ENCODE measurements around the gene PDIK1L.

The PDIK1L gene

DNA sequence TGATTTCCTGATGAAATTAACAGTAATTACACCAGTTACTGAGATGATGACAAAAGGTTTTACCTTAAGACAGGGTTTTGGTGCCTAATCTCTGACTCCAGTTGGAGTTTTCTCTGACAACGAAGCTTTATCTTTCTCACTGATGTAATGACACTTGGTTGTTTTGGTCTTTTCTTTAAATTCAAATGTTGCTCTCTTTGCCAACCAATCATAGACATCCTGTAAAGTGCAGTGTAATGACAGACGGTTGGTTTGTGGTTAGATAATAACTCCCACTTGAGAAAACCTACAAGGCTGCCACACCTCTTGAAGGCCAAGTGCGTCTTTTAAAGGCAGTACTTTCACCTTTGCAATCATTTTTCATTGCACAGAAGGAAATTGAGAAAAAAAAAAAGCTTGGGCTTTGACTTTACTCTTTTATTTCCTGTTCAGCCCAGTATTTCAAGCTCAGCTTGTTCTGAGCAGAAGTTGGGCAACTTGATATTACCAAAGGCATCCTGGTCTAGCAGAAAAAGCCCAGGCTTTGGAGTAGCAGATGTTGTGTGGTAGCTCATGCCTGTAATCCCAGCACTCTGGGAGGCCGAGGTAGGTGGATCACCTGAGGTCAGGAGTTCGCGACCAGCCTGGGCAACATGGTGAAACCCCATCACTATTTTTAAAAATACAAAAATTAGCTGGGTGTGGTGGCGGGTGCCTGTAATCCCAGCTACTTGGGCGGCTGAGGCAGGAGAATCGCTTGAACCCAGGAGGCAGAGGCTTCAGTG lies 14.9 kb downstream of the PDIK1L start:
- H3K4me3 ChIP-seq (replicated peaks; ENCODE audit: low read depth, low read length): no peak overlapping the region
- TF ChIP-seq, protein P1, sequence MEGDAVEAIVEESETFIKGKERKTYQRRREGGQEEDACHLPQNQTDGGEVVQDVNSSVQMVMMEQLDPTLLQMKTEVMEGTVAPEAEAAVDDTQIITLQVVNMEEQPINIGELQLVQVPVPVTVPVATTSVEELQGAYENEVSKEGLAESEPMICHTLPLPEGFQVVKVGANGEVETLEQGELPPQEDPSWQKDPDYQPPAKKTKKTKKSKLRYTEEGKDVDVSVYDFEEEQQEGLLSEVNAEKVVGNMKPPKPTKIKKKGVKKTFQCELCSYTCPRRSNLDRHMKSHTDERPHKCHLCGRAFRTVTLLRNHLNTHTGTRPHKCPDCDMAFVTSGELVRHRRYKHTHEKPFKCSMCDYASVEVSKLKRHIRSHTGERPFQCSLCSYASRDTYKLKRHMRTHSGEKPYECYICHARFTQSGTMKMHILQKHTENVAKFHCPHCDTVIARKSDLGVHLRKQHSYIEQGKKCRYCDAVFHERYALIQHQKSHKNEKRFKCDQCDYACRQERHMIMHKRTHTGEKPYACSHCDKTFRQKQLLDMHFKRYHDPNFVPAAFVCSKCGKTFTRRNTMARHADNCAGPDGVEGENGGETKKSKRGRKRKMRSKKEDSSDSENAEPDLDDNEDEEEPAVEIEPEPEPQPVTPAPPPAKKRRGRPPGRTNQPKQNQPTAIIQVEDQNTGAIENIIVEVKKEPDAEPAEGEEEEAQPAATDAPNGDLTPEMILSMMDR (IDR thresholded peaks at IDR 0.05; ENCODE audit: low read depth, low read length, missing control alignments): no peak
- DNase-seq (ENCODE audit: extremely low read depth, low read depth): no peak

DNA sequence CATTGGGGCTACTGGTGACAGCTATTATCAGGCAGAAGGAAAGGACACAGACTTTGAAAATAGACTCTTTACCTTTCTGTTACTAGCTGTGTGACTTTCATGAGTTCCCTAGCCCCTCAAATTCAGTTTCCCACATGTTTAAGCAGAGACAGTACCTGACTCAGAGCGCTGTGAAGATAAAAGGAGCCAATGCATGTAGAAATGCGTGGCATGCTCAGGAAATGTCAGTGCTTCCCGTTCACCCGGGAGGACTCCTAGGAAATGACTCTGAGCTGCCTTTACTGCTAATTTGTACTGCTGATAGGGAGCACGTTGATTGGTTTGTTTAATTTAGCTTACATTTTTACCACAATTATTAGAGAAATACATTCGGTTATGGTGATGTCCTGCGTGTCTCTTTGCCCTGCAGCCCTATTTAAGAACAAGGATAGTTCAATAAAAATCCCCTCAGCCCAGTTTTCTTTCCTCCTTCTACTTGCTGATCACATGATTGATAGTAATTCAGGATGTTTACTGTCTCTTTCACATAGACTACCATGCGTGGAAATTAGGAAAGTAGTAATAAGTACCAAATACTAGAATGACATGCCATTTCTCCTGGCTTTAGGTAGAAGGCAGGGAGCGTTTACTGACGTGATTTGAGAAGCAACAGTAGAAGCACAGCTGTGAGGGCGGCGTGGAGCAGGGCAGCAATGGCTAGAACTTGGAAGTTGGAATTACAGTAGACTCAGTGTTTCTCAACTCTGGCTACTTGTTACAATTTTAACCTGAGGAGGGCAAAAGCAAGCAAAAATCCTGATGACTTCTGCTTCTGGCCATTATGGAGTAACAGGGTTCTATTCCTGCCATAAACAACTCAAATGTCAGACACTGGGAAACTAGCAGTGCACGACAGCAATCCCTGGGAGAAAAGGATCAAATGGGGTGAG lies 15.9 kb downstream of the PDIK1L start:
- TF ChIP-seq, protein P1 (IDR thresholded peaks at IDR 0.05; ENCODE audit: low read depth, low read length, missing control alignments): no peak
- DNase-seq (ENCODE audit: extremely low read depth, low read depth): no peak
- no peak overlapping the region for H3K4me3 ChIP-seq (replicated peaks; ENCODE audit: low read depth, low read length)

DNA sequence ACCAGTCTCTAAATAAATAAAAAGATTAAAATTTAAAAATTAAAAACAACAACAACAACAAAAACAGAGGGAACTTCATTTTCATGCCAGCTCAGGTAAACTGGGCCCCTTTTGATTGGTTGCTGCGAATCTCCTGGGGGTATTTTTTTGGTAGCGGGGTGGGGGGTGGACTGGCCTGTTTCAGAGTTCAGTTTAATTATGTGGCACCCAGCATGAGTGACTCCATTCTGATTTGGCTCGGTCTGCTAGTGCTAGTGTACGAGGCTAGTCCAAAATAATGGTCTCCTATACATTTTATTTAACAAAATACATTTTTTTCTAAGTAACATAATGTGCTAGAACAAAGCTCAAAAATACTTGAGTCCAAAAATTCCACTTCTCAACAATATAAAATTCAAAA lies 18.2 kb downstream of the PDIK1L start:
- no peak overlapping the region for H3K4me3 ChIP-seq (replicated peaks; ENCODE audit: low read depth, low read length)
- no peak for DNase-seq (ENCODE audit: extremely low read depth, low read depth)
- TF ChIP-seq, protein P1 (IDR thresholded peaks at IDR 0.05; ENCODE audit: low read depth, low read length, missing control alignments): no peak

DNA sequence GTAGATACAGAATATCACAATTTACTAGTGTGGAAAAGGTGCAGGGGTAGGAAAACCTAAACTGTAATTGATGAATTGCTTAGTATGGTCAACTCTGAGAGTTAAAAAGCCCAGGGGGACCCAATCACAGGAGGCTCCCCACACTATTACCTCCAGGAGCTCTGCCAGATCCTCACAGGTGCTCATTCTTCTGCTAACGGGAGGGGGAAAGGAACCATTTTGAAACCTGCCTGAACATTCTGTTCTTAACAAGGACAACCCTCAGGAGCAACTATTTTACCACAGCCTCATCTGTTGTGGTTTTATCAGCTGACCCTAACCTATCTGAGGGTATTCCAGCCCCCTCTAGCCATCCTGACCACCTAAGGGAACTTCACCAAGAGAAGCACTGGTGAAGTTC lies 19.1 kb downstream of the PDIK1L start:
- DNase-seq (ENCODE audit: extremely low read depth, low read depth): no peak
- TF ChIP-seq, protein P1 (IDR thresholded peaks at IDR 0.05; ENCODE audit: low read depth, low read length, missing control alignments): no peak
- no peak overlapping the region for H3K4me3 ChIP-seq (replicated peaks; ENCODE audit: low read depth, low read length)

DNA sequence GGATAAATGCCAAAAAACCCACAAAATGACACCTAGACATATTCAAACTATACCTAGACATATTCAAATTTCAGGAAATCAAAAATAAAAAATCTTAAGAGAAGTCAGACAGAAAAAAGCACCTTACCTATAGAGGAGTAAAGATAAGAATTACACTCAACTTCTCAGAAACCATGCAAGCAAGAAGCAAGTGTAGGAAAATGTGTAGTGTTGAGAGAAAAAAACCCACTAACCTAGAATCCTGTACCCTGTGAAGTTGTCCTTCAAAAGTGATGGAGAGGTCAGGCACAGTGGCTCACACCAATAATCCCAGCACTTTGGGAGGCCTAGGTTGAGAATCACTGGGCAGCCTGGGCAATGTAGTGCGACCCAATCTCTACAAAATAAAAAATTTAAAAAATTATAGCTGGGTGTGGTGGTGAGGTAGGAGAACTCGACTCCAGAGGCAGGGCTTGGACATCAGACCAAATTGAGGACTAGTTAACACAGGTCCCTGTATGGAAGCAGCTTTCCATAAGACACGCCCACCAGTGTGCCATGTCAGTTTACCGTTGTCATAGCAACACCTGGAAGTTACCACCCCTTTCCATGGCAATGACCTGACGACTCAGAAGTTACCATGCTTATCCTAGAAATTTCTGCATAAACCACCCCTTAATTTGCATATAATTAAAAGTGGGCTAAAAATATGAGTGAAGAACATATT lies 20.7 kb downstream of the PDIK1L start:
- no peak overlapping the region for H3K4me3 ChIP-seq (replicated peaks; ENCODE audit: low read depth, low read length)
- DNase-seq (ENCODE audit: extremely low read depth, low read depth): no peak

DNA sequence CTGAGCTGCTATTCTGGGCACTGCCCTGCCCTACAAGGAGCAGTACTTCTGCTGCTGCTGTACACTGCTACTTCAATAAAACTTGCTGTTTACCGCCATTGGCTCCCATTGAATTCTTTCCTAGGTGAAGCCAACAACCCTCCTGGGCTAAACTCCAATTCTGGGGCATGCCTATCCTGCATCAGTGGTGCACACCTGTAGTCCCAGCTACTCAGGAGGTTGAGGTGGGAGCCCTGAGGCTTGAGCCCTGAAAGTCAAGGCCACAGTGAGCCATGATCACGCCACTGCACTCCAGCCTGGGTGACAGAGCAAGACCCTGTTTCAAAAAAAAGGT lies 21.2 kb downstream of the PDIK1L start:
- TF ChIP-seq, protein P1 (IDR thresholded peaks at IDR 0.05; ENCODE audit: low read depth, low read length, missing control alignments): no peak
- H3K4me3 ChIP-seq (replicated peaks; ENCODE audit: low read depth, low read length): no peak overlapping the region
- no peak for DNase-seq (ENCODE audit: extremely low read depth, low read depth)

More for the DNA sequence above, 20.7 kb downstream of the PDIK1L start:
- TF ChIP-seq, protein P1 (IDR thresholded peaks at IDR 0.05; ENCODE audit: low read depth, low read length, missing control alignments): no peak
